Calu3 (cell line): ENCODE measurements around the gene MSMO1. TPM values are rescaled to one million over a fixed set of nuclear protein-coding genes. Genes with fewer than 3 reads are reported as not detected.

Experiments used
- BruUV-seq: library from RNA; stranded (reverse); fragments of 400-500 nt; replicated peaks from 2 replicates; lab custom pipeline; 2021; lab: Mats Ljungman, UMichigan
- CTCF ChIA-PET: fragments of 300-600 bp; sonication (Branson Sonifier 250); formaldehyde crosslinking; loops from one replicate; lab custom pipeline; 2022; ENCODE audit warnings: antibody characterized with exemption; lab: Charles Lee
- DNase-seq: peaks from one replicate; pipeline ENCODE4 v3.0.0; 2022
- H3K27ac Mint-ChIP-seq: one replicate; pipeline ENCODE4 v1.8.0; 2022; ENCODE audit warnings: mixed read lengths; ENCODE audit not compliant: unreplicated experiment
- H3K27me3 Mint-ChIP-seq: one replicate; pipeline ENCODE4 v1.8.0; 2022; ENCODE audit warnings: mixed read lengths; ENCODE audit not compliant: unreplicated experiment
- H3K36me3 Mint-ChIP-seq: one replicate; pipeline ENCODE4 v1.8.0; 2022; ENCODE audit warnings: mild to moderate bottlenecking, moderate library complexity, mixed read lengths; ENCODE audit not compliant: insufficient read depth, unreplicated experiment
- H3K4me1 Mint-ChIP-seq: one replicate; pipeline ENCODE4 v1.8.0; 2022; ENCODE audit warnings: mild to moderate bottlenecking, low read depth, mixed read lengths; ENCODE audit not compliant: unreplicated experiment
- H3K4me3 Mint-ChIP-seq: one replicate; pipeline ENCODE4 v1.8.0; 2022; ENCODE audit warnings: mild to moderate bottlenecking, low read depth, moderate library complexity, mixed read lengths; ENCODE audit not compliant: unreplicated experiment
- H3K9me3 Mint-ChIP-seq: one replicate; pipeline ENCODE4 v1.8.0; 2022; ENCODE audit warnings: low read depth, mixed read lengths; ENCODE audit not compliant: unreplicated experiment
- CTCF ChIP-seq: fragments of 200-600 bp; IDR thresholded peaks from one replicate; pipeline ENCODE4 v1.8.0; 2022; ENCODE audit warnings: antibody characterized with exemption; ENCODE audit not compliant: unreplicated experiment
- intact Hi-C: fragments of 100-400 bp; cut with micrococcal nuclease; formaldehyde crosslinking; loops from one replicate; pipeline ENCODE4 v1.10.0; 2022; ENCODE audit not compliant: unreplicated experiment
- total RNA-seq: library from RNA; stranded (reverse); gene quantifications from 2 replicates; pipeline ENCODE4 v1.2.3, GENCODE V29; 2022

Gene MSMO1
- total RNA-seq, 1 experiment from 2014 or later = 111 TPM

GRCh38 chr4:165368114-165368513 lies 40.6 kb downstream of the MSMO1 start:
- Mint-ChIP-seq H3K36me3 (no peaks in the 10 kb centered on the region), H3K27ac (no peak overlapping the region), H3K27me3 (no peaks in the 10 kb centered on the region), H3K4me1 (no peaks in the 10 kb centered on the region), H3K9me3 (no peaks in the 10 kb centered on the region), H3K4me3 (no peak overlapping the region)
- intact Hi-C loops = no loop called here
- TF ChIP-seq CTCF = no peak
- CTCF ChIA-PET = interaction anchor here (0.8 kb wide), 1 partner anchor 726 kb away, joined by 3 read pairs; no protein-coding TSS in a partner anchor
- DNase-seq = no peak
- BruUV-seq = no TSS peak

DNA sequence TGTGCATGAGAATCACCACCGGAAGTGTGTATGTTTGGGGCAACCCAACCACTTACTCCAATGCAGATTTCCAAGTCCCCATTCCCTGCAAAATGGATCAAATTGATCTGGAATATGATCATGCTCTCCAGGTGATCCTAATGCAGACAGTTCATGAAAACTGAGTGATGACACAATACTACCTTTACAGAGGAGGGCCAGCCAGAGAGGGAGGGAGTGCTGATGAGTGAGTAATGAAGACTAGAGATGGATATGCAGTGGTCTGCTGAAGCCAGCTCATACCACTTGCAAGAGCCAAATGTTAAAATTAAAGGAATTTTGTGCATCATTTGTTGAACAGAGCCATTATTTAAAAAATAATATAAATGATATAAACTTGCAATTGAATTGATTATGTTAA lies 41.1 kb downstream of the MSMO1 start:
- no peak for DNase-seq
- Mint-ChIP-seq H3K4me1 (no peaks in the 10 kb centered on the region), H3K4me3 (no peak overlapping the region), H3K27ac (no peak overlapping the region), H3K9me3 (no peaks in the 10 kb centered on the region), H3K36me3 (no peaks in the 10 kb centered on the region), H3K27me3 (no peaks in the 10 kb centered on the region)
- intact Hi-C loops = no loop called here
- no peak for TF ChIP-seq CTCF
- no TSS peak for BruUV-seq
- CTCF ChIA-PET = no interaction called here

DNA sequence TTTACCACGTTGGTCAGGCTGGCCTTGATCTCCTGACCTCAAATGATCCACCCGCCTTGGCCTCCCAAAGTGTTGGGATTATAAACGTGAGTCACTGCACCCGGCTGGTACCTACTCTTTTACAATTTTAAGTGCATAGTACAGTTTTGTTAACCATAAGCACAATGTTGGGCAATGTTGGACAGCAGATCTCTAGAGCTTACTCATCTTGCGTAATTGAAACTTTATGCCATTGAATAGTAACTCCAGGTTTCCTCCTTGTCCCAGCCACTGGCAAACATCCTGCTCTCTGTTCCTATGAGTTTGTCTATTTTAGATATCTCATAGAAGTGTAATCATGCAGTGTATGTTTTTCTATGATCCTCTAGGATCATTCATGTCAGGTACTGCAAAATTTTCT lies 42.1 kb downstream of the MSMO1 start:
- CTCF ChIA-PET = interaction anchor here (0.6 kb wide), 1 partner anchor 236 kb away, joined by 4 read pairs; no protein-coding TSS in a partner anchor
- no peaks in the 10 kb centered on the region for H3K36me3 Mint-ChIP-seq
- H3K4me1 Mint-ChIP-seq = no peaks in the 10 kb centered on the region
- no peak for DNase-seq
- H3K9me3 Mint-ChIP-seq = no peaks in the 10 kb centered on the region
- no TSS peak for BruUV-seq
- H3K27ac Mint-ChIP-seq = no peak overlapping the region
- no peaks in the 10 kb centered on the region for H3K27me3 Mint-ChIP-seq
- intact Hi-C loops = no loop called here
- H3K4me3 Mint-ChIP-seq = no peak overlapping the region
- no peak for TF ChIP-seq CTCF

DNA sequence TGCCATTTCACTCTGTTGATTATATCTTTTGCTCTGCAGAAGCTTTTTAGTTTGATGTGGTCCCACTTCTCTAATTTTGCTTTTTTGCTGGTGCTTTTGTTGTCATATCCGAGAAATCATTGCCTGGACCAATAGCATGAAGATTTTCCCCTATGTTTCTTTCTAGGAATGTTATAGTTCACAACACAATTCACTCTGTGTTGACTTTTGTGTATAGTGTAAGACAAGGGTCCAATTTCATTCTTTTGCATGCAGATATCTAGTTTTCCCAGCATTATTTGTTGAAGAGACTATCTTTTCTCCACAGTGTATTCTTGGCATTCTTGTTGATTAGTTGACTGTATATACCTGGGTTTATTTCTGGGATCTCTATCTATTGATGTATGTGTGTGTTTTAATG lies 43.1 kb downstream of the MSMO1 start:
- Mint-ChIP-seq H3K9me3 (no peaks in the 10 kb centered on the region), H3K27me3 (no peaks in the 10 kb centered on the region), H3K4me3 (no peak overlapping the region), H3K27ac (no peak overlapping the region), H3K36me3 (no peaks in the 10 kb centered on the region), H3K4me1 (no peaks in the 10 kb centered on the region)
- CTCF ChIA-PET = no interaction called here
- BruUV-seq = no TSS peak
- TF ChIP-seq CTCF = no peak
- no peak for DNase-seq
- intact Hi-C loops = no loop called here
